ENCODE results near the gene AMPH.
"Not testable (repeated sequence)": the region's sequence is repeated elsewhere in the genome, so short reads cannot be mapped to it uniquely, and the experiment has no call there.

AMPH gene

DNA sequence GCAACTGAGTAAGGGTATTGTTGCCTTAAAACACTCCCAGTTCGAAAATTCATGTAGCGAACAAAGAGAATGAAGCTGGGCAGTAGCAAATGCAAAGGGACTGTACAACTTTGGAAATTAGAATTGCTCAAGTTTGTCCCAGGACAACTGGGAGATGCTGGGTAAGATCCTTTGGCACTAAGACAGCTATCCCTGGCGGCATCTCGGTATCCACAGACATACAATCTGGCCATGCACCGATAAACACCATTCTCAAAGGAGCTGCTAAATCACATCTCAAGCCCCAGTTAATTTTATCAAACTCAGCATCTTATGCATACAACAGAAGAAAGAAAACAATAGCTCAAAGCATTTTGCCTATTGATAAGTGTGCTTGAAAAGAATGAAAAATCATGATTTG, 177.3 kb downstream of the AMPH start:
- no peak for DNase-seq

DNA sequence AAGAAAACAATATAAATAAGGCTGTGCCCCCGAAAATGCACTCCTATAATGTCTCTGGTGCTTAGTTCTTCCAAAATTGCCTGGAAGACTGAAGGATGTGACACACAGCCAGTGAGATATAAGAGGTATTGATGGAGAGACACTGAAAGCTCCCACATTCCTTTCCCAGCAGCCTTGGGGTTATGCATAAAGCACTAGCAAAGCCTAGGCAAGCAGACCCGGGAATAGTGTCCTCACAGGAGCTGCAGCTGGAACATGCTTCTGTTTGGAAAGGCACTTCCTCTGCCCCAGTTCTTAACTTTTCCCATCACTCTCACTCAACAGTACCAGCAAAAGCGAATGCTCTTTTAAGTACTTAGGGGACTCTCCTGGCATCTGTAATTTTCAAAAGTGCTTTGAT, 178.0 kb downstream of the AMPH start:
- no peak for DNase-seq

DNA sequence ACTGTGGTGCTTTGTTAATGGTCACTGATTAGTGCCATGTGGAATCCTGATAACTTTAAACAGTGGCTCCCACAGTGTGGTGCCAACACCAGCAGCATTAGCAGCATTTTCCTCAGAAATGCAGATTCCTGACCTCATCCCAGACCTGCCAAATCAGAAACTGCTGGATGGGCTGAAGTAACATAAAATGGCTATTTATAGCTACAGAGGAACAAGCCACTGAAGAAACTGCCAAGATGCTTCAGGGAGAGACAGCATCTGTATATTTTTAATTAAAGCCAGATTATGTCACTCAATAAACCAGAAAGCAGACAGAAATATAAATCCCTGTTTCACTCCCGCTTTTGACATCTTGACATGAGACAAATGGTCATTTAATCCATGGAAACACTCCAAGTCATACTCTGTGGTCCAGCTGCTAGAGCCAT, 178.5 kb downstream of the AMPH start:
- no peak for DNase-seq

DNA sequence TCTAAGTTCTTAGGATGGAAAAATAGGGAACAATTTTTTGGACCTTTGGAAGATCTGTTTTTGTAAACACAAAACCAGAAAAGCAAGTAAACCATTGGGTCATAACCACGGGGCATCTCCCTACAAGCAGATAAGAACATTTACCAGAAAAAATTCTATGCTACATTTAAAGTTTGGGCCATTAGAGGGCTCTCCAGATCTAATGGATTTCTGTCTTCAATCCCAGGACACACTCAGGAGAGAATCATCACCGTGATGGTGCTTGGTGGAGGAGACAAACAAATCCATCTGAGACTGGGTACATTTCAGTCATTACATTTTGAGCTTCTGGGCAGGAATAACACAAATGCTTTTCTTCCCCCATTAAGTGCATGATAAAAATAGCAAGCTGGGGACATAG, 179.3 kb downstream of the AMPH start:
- DNase-seq, result no peak

DNA sequence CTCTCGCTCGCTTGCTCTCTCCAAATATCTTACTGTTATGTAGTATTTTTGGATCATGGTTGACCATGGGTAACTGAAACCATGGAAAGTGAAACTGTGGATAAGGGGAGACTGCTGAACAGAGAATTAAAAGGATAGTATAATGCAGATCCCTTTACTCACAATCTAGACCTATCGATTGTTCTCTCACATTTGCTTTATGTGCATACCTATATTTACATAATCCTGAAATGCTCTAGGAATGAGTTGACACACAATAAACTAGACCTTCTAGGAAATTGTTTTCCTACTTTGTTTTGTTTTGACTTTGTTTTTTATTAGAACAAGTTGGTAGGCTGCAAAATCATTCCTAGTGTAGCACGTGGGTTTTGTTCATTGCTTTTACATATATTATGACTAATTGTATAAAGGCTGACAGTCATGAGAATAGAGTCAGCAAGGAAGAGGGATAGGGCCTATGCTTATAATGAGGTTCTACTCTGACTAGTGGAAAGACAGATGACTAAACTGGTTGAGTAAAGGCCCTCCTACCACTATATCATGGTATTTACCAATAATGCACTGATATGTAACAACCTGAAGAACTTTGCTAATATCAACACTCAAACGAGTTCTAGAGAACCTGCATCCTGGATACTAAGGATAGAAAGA, 182.5 kb downstream of the AMPH start:
- no peak for DNase-seq

DNA sequence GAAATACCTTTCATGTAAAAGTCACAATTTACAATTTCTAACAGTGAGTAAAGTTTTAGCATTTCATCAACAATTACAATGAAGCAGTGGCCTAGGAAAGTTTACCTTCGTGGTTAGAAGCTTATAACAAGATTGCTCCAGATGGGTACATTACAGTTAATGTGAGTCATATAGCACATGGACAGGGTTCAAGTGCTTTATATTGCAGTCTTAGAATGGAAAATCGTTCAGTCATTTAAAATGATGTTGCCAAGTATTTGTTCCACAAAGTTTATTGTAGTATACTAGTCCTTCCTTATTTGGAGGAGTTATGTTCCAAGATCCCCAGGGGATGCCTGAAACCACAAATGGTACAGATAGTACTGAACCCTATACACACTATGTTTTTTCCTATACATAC, 183.1 kb downstream of the AMPH start:
- no peak for DNase-seq

DNA sequence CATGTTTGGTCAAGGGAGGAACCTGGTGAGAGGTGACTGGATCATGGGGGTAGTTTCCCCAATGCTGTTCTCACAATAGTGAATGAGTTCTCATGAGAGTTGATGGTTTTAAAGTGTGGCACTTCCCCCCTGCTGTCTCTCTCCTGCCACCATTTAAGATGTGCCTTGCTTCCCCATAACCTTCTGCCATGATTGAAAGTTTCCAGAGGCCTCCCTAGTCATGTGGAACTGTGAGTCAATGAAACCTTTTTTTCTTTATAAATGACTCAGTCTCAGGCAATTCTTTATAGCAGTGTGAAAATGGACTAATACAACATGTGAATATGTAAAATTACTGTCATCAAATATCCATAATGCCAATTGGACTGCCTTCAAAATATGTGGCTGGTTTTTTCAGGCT, 192.2 kb downstream of the AMPH start:
- DNase-seq, result no peak

DNA sequence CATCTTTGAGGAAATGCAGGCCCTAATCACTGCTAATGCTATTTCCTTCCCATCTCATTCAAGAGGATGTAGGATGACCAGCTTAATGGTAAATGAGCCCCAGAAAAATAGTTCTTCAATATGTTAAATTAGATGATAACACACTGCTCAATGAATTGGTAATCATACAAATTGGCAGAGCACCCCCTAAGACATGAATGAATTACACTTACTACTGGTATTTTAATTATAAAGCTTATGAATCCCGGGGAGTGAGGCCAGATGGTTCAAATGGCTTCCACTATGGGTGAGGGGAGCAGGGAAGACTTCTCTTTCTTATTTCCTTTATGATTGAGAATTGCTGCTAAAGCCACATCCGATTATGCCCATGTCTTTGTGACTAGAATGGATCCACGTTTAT, 198.5 kb downstream of the AMPH start:
- no peak for DNase-seq

DNA sequence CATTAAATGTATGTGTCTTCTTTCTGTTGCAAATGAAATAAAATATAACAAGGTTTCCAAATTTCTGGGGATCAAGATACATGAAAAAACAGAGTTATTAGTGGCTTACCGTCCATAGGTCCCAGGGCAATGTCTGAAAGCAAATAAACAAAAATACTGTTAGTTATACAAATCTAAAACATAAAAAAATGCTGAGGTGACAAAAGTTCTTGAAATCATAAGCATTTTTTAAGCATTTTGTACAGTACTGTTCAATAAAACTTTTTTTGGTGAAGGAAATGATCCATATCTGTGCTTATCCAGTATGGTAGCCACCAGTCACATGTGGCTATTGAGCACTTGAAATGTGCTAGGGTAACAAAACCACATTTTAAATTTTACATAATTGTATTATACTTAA, 199.1 kb downstream of the AMPH start:
- no peak for DNase-seq

DNA sequence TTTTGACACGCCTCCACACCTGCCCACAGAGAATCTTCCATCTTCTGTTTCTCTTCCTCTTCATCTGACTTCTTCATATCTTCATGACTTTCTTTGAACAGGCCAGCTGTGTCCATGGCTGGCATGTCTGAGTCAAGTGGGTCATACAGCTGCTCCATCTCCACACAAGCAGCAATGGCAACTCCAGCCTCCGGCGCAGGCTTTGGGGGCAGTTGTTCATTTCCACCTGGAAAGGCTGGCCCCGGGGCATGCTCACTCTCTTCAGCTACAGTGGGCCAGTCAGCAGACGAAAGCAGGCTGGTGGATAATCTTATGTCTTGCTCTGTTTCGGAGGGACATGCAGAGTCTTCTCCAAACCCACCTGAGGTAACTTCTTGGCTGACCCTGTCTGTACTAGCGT, 202.1 kb downstream of the AMPH start:
- DNase-seq, result no peak

DNA sequence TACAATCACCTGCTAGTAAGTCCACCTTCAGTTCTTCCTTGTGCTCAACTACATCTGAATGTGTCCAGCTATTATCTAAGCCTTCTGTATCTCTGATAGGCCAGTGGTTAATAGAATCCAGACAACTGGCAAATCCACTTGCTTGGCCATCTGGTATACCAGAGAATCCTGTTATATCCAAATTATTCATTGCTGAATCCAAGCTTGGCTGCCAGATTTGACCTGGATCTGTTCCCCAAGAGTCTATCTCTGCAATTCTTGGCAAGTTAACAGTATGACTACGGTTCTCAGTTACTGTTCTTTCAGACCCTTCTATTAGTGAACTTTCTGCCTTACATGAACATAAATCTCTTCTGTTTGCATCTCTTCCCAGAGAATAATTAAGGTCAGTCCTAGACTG, 203.1 kb downstream of the AMPH start:
- no peak for DNase-seq

DNA sequence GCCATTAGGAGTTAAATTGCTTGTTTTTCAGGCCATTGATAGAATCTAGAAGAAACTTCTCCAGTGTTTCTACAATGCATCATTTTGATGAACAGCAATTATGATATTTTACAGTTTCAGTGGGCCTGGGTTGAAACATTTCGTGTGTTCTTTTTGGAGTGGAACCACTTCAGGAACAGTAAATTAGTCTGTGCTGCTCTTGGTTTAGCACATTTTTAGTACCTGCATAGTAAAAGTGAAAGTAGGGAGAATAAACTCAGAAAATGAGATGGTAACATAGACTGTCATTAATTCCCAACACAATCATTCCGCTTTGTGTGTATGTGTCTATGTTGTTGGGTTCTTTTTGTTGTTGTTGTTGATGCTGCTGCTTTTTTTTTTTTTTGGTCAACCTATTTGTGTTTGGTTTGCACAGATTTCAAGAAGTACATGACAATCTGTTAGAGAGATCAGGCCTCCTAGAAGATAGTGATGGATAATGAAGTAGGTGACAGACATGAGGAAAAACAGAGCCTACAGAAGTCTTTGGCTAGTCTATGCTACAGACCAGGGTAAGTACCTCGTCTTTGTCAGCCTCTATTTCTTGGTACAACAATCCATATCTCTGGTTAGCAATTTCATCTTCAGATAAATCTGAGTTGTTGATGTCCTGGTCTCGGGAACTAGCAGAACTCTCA, 203.8 kb downstream of the AMPH start:
- DNase-seq, result no peak

DNA sequence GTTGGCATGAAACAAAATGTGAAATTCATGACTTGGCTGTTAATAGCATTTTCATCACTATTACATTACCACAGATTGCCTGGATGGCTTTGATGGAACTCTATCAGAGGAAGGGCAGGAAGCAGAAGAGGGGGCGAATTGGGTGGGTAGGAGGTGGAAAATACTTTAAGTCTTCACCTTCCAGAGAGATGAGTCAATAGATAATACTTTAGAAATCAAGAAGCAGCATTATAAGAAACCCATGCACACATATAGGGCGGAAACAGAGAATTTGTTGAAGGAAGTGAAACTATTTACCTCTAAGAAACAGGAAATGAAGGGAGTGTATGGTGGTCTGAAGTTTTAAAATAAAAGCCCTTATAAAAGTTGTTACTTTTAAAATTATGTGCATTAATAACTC, 205.7 kb downstream of the AMPH start:
- peak; percentile 21 for DNase-seq

DNA sequence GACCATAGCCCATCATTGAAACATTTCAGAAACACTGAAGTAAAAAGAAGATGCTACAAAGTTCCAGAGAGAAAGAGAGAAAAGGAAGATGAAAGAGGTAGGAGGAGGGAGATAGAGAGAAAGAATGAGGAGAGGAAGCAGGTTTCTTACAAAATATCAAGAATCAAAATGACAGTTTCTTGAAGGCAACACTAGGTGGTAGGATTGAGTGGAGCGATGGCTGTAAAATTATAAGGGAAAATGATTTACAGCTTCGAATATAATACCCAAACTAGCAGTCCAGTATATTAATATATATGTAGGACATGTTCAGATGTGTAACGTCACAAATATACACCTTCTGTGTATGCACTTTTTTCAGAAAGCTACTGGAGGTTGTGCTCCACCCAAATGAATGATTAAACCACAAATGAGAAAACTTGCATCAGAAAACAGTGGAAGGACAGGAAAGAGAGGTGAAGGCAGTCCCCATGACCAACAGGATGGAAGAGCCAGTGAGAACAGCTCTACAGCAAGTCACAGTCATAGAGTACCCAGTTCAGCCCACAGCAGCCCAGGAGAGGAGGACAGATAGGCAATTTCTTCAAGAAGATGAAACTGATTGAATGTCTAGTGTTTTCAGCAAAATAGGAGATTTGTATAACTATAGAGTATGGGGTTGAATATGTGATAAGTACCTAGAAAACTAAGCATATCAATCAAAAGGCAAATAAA, 206.3 kb downstream of the AMPH start:
- no peak for DNase-seq

DNA sequence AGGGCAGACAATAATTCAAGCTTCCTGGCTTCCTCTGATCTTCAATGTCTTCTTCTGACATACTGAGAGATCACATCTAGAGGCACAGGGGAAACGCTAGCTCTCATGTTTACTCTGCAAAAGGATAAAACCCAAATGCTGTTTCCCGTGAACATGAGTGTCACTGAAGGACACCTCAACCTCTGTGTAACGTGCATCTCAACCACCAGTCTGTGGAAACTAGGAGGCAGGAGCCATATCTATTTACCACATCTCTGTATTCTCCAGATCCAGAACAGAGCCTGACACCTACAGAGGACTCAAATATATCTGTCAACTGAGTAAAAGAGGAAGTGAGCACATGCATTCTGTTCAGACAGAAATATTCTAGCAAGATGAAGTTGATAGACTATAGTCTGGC, 217.4 kb downstream of the AMPH start:
- no peak for DNase-seq

DNA sequence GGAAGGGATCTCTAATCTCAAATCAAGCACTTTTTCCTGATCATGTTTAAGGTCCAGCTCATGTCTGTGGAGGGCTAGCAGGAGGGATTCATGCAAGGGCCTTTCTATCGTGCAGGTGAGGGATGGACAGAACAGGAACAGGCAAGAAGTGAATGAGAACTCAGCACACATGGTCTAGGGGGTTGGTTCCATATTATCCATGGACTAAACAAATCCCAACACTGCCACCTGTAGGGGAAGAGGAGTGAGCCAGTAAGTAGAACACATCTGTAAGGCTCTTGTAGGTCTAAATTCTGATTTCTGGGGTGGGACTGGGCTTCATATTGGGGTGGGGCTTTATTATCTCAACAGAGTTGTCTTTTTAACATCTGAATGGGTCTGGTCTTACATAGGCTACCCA, 219.8 kb downstream of the AMPH start:
- DNase-seq, result no peak

DNA sequence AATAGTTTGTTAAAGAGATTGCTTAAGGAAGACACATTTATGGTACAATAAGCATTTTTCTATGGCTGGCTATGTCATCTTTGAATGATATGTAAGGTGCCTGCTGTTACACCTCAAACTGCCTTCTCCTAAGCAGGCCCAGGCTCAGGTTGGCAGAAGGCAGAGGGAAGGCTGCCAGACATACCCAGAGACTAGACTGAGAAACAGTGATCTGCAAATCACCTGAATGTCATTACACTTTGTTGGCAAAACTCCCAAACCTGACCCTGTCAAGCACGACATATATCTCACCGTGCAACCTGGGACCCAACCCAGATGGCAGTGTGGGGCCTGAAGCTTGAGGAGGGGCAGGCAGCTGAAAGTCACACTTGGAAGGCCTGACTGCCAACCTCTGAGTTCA, 221.1 kb downstream of the AMPH start:
- no peak for DNase-seq

DNA sequence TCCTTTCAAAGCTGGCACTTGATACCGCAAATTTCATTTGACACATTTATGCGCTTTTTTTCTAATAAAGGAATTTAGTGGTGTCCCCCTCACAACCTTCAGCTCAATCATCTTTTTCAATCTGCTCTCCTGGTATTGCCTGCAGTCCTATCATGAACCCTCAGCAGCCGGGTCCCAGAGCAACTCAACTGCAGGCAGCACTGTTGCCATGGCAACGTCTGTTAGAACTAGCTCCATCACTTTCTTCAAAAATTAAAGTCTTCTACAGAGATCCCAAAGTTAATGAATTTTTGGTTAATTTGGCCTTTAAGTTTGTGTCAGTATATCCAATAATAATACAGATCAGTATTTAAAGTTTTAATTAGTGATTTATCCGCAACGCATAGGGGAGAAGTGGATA, 221.6 kb downstream of the AMPH start:
- DNase-seq, result no peak

DNA sequence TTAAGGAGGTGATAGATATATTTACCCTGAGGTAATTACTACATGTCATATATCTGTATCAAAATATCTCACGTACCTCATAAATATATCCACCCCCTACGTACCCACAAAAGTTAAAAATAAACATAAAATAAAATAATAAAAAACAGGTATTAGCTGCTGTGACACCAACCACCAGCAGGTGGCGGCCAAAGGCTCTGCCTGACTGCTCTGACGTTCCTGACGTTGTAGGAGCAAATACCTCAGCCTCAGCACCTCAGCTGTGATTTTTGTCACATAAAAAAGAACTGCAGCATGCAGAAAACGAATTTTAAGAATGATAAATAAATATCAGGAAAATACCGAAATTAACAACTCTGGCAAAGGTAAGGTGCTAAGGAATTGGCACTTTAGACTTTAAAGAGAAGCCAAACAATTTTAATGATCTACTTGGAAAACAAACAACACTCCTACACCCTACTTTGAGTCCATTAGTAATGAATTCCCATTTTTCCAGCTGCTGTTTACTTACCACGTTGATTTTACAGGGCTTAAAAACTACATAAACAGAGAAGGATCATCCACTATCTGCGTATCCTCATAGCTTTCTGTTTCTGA, 232.3 kb downstream of the AMPH start:
- peak; percentile 47 for DNase-seq

DNA sequence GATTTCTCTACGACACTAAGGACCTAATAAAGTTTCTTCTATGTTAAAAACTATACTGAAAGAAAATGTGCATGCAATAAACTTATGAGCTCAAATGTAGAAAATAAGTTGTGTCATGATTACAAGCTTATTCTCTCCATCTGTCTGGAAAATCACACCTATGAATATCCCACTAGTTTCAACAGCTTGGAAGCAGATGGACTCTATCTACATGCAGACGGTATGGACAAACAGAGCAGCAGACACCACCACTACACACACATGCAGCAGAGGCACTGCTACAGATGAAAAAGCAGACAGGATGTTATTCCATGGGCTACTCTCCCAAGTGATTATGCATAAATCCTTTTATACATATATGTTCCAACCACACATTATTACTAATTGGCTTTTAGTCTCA, 234.3 kb downstream of the AMPH start:
- DNase-seq, result no peak

DNA sequence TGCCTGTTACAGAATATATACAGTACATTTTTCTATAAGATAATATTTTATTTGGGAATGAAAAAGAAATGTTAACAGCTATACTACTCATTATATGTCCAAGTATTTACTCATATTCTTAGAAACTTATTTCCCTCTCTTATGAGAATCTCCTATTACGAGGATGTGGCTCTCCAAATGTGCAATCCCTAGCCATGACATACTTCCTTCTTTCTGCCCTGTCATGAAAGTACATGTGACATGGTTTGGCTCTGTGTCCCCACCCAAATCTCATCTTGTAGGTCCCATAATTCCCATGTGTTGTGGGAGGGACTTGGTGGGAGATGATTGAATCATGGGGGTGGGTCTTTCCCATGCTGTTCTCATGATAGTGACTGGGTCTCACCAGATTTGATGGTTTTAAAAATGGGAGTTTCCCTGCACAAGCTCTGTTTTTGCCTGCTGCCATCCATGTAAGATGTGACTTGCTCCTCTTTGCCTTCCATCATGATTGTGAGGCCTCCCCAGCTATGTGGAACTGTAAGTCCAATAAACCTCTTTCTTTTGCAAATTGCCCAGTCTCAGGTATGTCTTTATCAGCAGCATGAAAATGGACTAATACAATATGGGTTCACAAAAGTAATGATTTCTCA, 235.1 kb downstream of the AMPH start:
- not testable (repeated sequence) for DNase-seq

DNA sequence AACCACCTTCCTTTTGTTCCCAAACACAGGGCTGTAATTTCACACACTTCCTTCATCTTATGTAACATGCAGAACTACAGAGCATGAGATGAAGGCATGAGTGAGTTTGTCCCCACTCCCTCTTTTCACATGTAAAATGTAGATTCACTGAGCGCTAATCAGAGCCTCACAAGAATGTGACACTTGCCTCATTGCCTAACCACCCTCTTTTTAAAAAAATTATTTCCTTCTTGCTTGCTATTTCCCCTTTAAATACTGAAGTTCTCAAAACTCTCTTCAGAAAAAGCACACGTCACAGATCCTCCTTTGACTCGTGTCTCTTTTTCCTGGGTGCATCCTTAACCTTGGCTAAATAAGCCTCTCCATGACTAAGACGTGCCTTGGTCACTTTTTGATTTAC, 236.5 kb downstream of the AMPH start:
- no peak for DNase-seq

DNA sequence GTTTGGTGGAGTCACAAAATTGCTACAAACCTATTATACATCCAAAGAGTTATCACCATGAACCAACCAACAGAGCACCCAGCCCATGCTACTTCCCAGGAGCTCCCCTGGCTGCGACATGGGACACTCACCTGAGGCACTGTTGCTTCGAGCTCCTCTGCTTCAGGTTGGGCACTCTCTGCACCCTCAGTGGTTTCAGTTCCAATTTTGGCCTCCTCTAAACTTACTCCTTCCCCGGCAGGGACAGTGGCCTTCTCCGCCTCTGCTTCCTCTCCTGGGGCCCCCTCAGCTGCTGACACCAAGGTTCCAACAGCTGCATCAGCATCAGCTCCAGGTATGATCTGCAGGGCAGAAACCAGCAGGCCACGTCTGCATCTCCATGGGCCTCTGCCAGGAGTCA, 237.3 kb downstream of the AMPH start:
- DNase-seq, result no peak

DNA sequence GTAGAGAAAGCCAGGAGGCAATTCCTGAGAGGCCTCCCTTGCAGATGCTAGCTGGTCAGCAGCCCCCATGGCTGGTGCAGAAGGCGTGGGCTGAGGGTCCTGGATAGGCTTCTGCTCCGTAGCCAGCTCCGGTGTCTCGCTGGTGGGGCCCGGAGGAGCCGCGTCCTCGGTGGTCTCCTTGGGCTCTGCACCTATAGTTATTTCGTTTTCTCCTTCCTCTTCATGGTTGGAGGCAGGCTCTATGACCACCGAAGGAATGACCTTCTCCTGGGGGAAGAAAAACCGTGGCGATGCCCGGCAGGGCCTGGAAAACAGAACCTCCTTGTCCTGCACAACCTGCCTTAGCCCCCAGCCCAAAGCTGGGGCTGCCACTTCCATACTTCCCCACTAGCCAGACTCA, 239.4 kb downstream of the AMPH start:
- DNase-seq, result no peak

Data from activated T-cell treated with anti-CD3 and anti-CD28 coated beads for 4 hours (primary cell).